Measurements from ENCODE around the gene C1QL4. TPM values are rescaled to one million over a fixed set of nuclear protein-coding genes. Genes with fewer than 3 reads are reported as not detected.
A peak's percentile ranks its signal among the peaks of the same experiment; 100 is the strongest.
"Not testable (repeated sequence)": the region's sequence is repeated elsewhere in the genome, so short reads cannot be mapped to it uniquely, and the experiment has no call there.

The C1QL4 gene
- total RNA-seq, 2 donors from 2014 or later = 0.12 TPM; not detected in 1

GRCh38 chr12:49322708-49323523 is 14.1 kb downstream of the C1QL4 start, which contains the start of gene TROAP:
TSS of gene TROAP (plus strand) at chr12:49323255. CDS start at chr12:49323609, 354 bp downstream.
- ATAC-seq (replicated peaks in 1 of 2) (peak; percentile 97 to 98), DNase-seq (peak; percentile 97 to 99)
- H3K27me3 Mint-ChIP-seq (ENCODE audit: low read depth) = no peaks in the 10 kb centered on the region
- H3K9me3 Mint-ChIP-seq = no peaks in the 10 kb centered on the region
- H3K4me1 Mint-ChIP-seq (ENCODE audit: low read depth) = peaks cover 15% of the 10 kb centered on the region
- H3K4me3 Mint-ChIP-seq = peak within 1 kb of the TSS; percentile 92 to 97
- peak within 1 kb of the TSS; percentile 91 for H3K27ac Mint-ChIP-seq
- peaks cover 6 to 13% of the 10 kb centered on the region in 2 donors for H3K36me3 Mint-ChIP-seq (ENCODE audit: insufficient read depth in 2 of 2)

DNA sequence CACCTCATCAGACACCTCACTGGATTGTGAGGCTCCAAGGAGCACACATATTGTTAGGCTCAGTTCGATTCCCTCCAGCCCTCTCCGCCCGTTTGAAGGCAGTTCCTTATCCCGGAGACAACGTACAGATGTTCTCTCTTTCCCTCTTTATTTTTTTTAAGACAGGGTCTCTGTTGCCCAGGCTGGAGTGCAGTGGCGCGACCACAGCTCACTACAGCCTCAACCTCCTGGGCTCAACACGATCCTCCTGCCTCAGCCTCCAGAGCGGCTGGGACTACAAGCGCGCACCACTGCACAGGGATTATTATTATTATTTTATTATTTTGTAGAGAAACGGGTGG is 14.7 kb downstream of the C1QL4 start:
- Mint-ChIP-seq H3K4me3 (peak overlapping the region; percentile 92 to 97), H3K36me3 (ENCODE audit: insufficient read depth in 2 of 2) (peaks cover 3 to 10% of the 10 kb centered on the region in 2 donors), H3K27me3 (ENCODE audit: low read depth) (no peaks in the 10 kb centered on the region), H3K4me1 (ENCODE audit: low read depth) (peaks cover 15% of the 10 kb centered on the region), H3K9me3 (no peaks in the 10 kb centered on the region), H3K27ac (peak overlapping the region; percentile 91)
- ATAC-seq (replicated peaks in 1 of 2) = peak in 1 of 2 donors; percentile 0
- no peak for DNase-seq

GRCh38 chr12:49320411-49321103 is 16.4 kb downstream of the C1QL4 start:
- DNase-seq; H3K9me3 Mint-ChIP-seq; H3K27me3 Mint-ChIP-seq (ENCODE audit: low read depth); H3K36me3 Mint-ChIP-seq (ENCODE audit: insufficient read depth in 2 of 2); ATAC-seq (replicated peaks in 1 of 2): not testable (repeated sequence)
- peak overlapping the region in 1 of 2 donors; percentile 17 for H3K4me3 Mint-ChIP-seq
- peaks cover 15% of the 10 kb centered on the region for H3K4me1 Mint-ChIP-seq (ENCODE audit: low read depth)
- H3K27ac Mint-ChIP-seq = peak overlapping the region; percentile 68

- ATAC-seq (replicated peaks in 1 of 2); H3K4me3 Mint-ChIP-seq; H3K27me3 Mint-ChIP-seq (ENCODE audit: low read depth); H3K36me3 Mint-ChIP-seq (ENCODE audit: insufficient read depth in 2 of 2); H3K27ac Mint-ChIP-seq; H3K9me3 Mint-ChIP-seq; DNase-seq: not testable (repeated sequence)
- peaks cover 10% of the 10 kb centered on the region for H3K4me1 Mint-ChIP-seq (ENCODE audit: low read depth)
Observed at GRCh38 chr12:49317118-49317517, 19.9 kb downstream of the C1QL4 start.

GRCh38 chr12:49314811-49315210 is 22.2 kb downstream of the C1QL4 start:
- Mint-ChIP-seq H3K4me1 (ENCODE audit: low read depth) (no peaks in the 10 kb centered on the region), H3K27ac (no peak overlapping the region), H3K36me3 (ENCODE audit: insufficient read depth in 2 of 2) (no peaks in the 10 kb centered on the region), H3K4me3 (no peak overlapping the region), H3K9me3 (no peaks in the 10 kb centered on the region), H3K27me3 (ENCODE audit: low read depth) (peaks cover 14% of the 10 kb centered on the region)
- ATAC-seq (replicated peaks in 1 of 2) = no peak
- no peak for DNase-seq

GRCh38 chr12:49310451-49311000 is 26.5 kb downstream of the C1QL4 start:
- H3K9me3 Mint-ChIP-seq; ATAC-seq (replicated peaks in 1 of 2); H3K4me1 Mint-ChIP-seq (ENCODE audit: low read depth); DNase-seq; H3K27ac Mint-ChIP-seq; H3K4me3 Mint-ChIP-seq; H3K36me3 Mint-ChIP-seq (ENCODE audit: insufficient read depth in 2 of 2): not testable (repeated sequence)
- H3K27me3 Mint-ChIP-seq (ENCODE audit: low read depth) = peaks cover 45% of the 10 kb centered on the region

- Mint-ChIP-seq H3K36me3 (ENCODE audit: insufficient read depth in 2 of 2) (no peaks in the 10 kb centered on the region), H3K27ac (no peak overlapping the region), H3K27me3 (ENCODE audit: low read depth) (peaks cover 52% of the 10 kb centered on the region), H3K9me3 (no peaks in the 10 kb centered on the region), H3K4me1 (ENCODE audit: low read depth) (no peaks in the 10 kb centered on the region), H3K4me3 (no peak overlapping the region)
- DNase-seq = no peak
- no peak for ATAC-seq (replicated peaks in 1 of 2)
Observed at GRCh38 chr12:49309386-49309785, 27.6 kb downstream of the C1QL4 start.

- peaks cover 60% of the 10 kb centered on the region for H3K27me3 Mint-ChIP-seq (ENCODE audit: low read depth)
- ATAC-seq (replicated peaks in 1 of 2) = no peak
- peaks cover 8% of the 10 kb centered on the region for H3K4me1 Mint-ChIP-seq (ENCODE audit: low read depth)
- no peak overlapping the region for H3K4me3 Mint-ChIP-seq
- no peaks in the 10 kb centered on the region for H3K36me3 Mint-ChIP-seq (ENCODE audit: insufficient read depth in 2 of 2)
- no peaks in the 10 kb centered on the region for H3K9me3 Mint-ChIP-seq
- no peak for DNase-seq
- no peak overlapping the region for H3K27ac Mint-ChIP-seq
Observed at GRCh38 chr12:49305762-49306510, 31.1 kb downstream of the C1QL4 start.

GRCh38 chr12:49304161-49304560 is 32.8 kb downstream of the C1QL4 start:
- no peak for ATAC-seq (replicated peaks in 1 of 2)
- no peaks in the 10 kb centered on the region for H3K9me3 Mint-ChIP-seq
- H3K4me3 Mint-ChIP-seq = no peak overlapping the region
- no peaks in the 10 kb centered on the region for H3K36me3 Mint-ChIP-seq (ENCODE audit: insufficient read depth in 2 of 2)
- peaks cover 8% of the 10 kb centered on the region for H3K4me1 Mint-ChIP-seq (ENCODE audit: low read depth)
- no peak overlapping the region for H3K27ac Mint-ChIP-seq
- DNase-seq = no peak
- H3K27me3 Mint-ChIP-seq (ENCODE audit: low read depth) = peaks cover 47% of the 10 kb centered on the region

DNA sequence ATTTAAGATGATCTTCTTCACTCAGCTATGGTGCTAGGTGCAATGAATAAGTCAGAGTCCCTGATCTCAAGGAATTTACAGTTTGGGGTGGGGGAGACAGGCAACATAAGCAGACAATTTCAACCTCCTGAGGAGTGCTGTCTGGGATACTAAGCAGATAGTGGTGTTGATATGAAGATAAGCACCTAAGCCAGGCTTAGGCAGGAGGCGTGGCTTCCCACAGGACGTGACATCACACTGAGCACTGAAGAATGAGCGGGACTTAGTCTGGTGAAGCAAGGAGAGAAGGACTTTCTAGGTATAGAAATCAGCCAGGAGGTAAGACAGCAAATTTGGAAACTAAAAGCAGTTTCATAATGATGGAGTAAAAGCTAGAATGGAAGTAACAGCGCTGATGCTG is 35.2 kb downstream of the C1QL4 start:
- H3K4me1 Mint-ChIP-seq (ENCODE audit: low read depth) = peaks cover 19% of the 10 kb centered on the region
- peak; percentile 40 to 46 for DNase-seq
- ATAC-seq (replicated peaks in 1 of 2) = peak; percentile 46 to 81
- H3K36me3 Mint-ChIP-seq (ENCODE audit: insufficient read depth in 2 of 2) = no peaks in the 10 kb centered on the region
- H3K27ac Mint-ChIP-seq = no peak overlapping the region
- H3K27me3 Mint-ChIP-seq (ENCODE audit: low read depth) = peaks cover 48% of the 10 kb centered on the region
- H3K4me3 Mint-ChIP-seq = no peak overlapping the region
- H3K9me3 Mint-ChIP-seq = no peaks in the 10 kb centered on the region

- no peaks in the 10 kb centered on the region for H3K36me3 Mint-ChIP-seq (ENCODE audit: insufficient read depth in 2 of 2)
- DNase-seq (no peak), ATAC-seq (replicated peaks in 1 of 2) (peak in 1 of 2 donors; percentile 12)
- peaks cover 25% of the 10 kb centered on the region for H3K4me1 Mint-ChIP-seq (ENCODE audit: low read depth)
- peaks cover 55% of the 10 kb centered on the region for H3K27me3 Mint-ChIP-seq (ENCODE audit: low read depth)
- H3K27ac Mint-ChIP-seq = no peak overlapping the region
- H3K4me3 Mint-ChIP-seq = peak overlapping the region; percentile 50 to 60
- H3K9me3 Mint-ChIP-seq = no peaks in the 10 kb centered on the region
Observed at GRCh38 chr12:49298160-49298559, 38.8 kb downstream of the C1QL4 start.

DNA sequence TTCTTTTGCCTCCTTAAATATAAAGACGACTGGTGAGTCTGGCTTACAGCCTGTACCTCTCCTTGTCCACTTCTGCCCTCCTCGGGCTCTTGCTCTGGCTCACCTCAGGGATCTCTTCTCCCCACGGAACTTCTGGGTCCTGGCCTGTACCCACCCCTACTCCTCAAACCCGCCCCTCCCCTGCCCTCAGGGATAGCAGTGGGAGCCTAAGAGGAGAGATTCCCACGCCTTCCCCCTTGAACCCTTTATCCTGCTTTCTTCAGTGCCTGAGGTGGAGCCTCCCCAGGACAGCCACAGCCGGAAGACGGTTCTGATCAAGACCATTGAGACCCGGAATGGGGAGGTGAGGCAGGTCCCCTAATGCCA is 39.3 kb downstream of the C1QL4 start:
- peaks cover 25% of the 10 kb centered on the region for H3K4me1 Mint-ChIP-seq (ENCODE audit: low read depth)
- no peaks in the 10 kb centered on the region for H3K36me3 Mint-ChIP-seq (ENCODE audit: insufficient read depth in 2 of 2)
- no peak overlapping the region for H3K27ac Mint-ChIP-seq
- peaks cover 50% of the 10 kb centered on the region for H3K27me3 Mint-ChIP-seq (ENCODE audit: low read depth)
- H3K4me3 Mint-ChIP-seq = peak overlapping the region; percentile 50 to 60
- DNase-seq (no peak), ATAC-seq (replicated peaks in 1 of 2) (peak in 1 of 2 donors; percentile 7)
- no peaks in the 10 kb centered on the region for H3K9me3 Mint-ChIP-seq

Data from activated T-cell treated with anti-CD3 and anti-CD28 coated beads, Interleukin-2, amount 50 U/mL, for 72 hours (primary cell).